Measurements from ENCODE around the gene AP4S1.

Gene AP4S1

GRCh38 chr14:31139301-31139847 lies 113.9 kb downstream of the AP4S1 start:
- DNase-seq = no peak

DNA sequence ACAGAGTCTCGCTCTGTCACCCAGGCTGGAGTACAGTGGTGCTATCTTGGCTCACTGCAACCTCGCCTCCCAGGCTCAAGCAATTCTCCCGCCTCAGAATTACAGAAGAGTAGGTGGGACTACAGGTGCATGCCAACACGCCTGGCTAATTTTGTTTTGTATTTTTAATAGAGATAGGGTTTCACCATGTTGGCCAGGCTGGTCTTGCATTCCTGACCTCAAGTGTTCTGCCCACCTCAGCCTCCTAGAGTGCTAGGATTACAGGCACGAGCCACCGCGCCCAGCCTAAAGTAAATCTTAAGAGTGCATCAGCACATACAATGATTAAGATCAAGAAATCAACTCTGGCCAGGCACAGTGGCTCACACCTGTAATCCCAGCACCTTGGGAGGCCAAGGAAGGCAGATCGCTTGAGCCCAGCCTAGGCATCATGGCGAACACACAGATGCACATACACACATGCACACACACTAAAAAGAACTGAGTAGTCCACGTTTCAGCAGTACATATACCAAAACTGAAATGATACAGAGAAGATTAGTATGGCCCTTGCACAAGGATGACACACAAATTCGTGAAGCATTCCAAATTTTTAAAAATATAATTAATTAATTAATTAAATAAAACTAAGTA lies 117.1 kb downstream of the AP4S1 start:
- no peak for DNase-seq
